ENCODE measurements around the gene DERL3. TPM values are rescaled to one million over a fixed set of nuclear protein-coding genes. Genes with fewer than 3 reads are reported as not detected.
"Not testable (repeated sequence)": the region's sequence is repeated elsewhere in the genome, so short reads cannot be mapped to it uniquely, and the experiment has no call there.

Gene DERL3
- 1 to 10 TPM; 5.8 to 6.5 TPM for total RNA-seq
- long read RNA-seq, partial matches to known transcripts, result 0 of 2 reads
- long read RNA-seq, other reads (novel, unspliced or antisense), result 1 of 2 reads

DNA sequence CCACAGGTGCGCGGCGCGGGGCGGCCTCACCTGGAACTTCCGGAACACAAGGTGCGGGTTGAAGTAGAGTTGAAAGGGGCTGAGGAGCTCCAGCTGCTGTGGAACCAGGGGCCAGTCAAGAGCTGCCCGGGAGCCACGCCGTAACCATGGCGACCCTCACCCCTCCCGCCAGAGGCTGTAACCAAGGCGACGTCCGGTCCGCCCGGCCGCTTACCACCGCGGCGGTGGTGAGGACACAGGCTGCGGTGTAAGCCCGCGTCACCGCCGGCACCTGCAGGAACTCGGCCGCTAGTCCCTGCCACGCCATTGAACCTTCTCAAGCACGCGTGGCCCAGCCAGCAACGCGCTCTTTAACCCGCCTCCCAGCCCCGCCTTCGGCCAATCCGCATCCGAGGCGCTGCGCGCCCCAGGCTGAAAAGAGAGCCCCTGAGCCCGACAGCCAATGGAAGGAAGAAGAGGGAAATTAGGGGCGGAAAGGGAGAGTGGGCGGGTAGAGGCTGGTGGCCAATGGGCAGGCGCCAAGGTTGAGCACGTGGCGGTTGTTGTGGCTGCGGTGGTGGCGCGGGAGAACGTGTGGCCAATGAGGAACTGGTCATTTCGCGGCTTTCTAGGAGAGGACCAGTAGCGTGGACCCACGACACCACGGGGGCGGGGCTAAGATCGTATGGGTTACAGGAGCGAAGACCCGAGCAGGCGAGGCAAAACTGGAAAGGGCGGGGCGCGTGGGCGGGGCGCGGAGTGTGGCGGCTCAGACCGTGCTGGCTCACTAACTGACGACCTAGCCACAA, at the start of gene DERL3:
TSS of gene DERL3 (minus strand) at position 326 of the 788 bp plus-strand sequence. CDS start at position 307, 19 bp downstream.
- peak; percentile 81 to 89 for ATAC-seq
- peak; percentile 99 for DNase-seq
- intact Hi-C loops (cut with DNase I), result no loop called here

DNA sequence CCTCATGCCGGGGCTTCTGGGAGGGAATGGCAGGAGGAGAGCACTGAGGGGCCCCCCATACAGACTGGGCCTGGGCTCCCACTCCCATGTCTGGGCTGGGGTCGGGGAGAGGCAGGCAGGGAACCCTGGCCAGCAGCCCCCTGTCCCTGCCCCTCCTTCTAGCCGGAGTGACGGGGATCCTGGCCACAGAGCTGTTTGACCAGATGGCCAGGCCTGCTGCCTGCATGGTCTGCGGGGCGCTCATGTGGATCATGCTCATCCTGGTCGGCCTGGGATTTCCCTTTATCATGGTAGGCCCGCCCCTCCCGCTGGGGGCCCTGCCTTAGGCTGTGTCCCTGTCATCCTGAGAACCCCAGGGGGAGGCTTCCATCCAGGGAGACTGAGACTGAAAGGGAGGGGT, 45.3 kb upstream of the DERL3 start:
- intact Hi-C loops (cut with DNase I), result no loop called here
- no peak for ATAC-seq

GRCh38 chr22:23883658-23884057, 44.9 kb upstream of the DERL3 start:
- DNase-seq (no peak), ATAC-seq (no peak)
- intact Hi-C loops (cut with DNase I), result no loop called here

More for the DNA sequence above, 45.3 kb upstream of the DERL3 start:
- DNase-seq, result no peak

DNA sequence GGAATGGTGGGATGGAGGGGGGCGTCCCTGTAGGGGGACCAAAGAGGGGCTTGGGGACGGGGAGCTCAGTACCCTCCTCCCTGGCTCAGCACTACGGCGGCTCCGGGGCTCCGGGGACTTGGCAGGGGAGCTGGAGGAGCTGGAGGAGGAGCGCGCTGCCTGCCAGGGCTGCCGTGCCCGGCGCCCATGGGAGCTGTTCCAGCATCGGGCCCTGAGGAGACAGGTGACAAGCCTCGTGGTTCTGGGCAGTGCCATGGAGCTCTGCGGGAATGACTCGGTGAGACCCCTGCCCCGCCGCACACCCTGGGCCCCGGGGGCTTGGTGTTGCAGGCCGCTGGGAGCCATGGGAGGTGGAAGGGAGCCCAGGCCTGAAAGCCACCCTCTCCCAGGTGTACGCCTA, 43.6 kb upstream of the DERL3 start:
- intact Hi-C loops (cut with DNase I), result no loop called here
- ATAC-seq, result peak in 1 of 2 donors; percentile 23
- no peak for DNase-seq

GRCh38 chr22:23878219-23878618, 39.4 kb upstream of the DERL3 start:
- intact Hi-C loops (cut with DNase I), result loop anchor here in 1 of 2 donors (10.0 kb wide), 1 partner anchor 57 kb away; no protein-coding TSS in a partner anchor
- ATAC-seq, result peak; percentile 25 to 41

GRCh38 chr22:23877566-23877965, 38.8 kb upstream of the DERL3 start:
- intact Hi-C loops (cut with DNase I), result loop anchor here in 1 of 2 donors (10.0 kb wide), 1 partner anchor 57 kb away; no protein-coding TSS in a partner anchor
- DNase-seq (no peak), ATAC-seq (no peak)

More at GRCh38 chr22:23878219-23878618, 39.4 kb upstream of the DERL3 start:
- DNase-seq, result no peak

DNA sequence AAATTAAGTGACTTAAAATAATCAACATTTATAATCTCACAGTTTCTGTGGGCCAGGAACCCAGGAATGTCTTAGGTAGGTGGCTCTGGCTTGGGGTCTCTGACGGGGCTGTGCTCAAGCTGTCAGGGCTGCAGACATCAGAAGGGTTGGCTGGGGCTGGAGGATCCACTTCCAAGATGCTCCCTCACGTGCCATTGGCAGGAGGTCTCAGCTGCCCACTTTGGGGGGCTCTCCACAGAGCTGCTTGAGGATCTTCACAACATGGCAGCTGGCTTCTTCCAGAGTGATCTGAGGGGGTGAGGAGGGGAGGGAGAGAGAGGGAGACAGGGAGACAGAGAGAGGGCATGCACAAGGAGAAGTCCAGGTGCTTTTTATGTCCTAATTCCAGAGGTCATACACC, 37.0 kb upstream of the DERL3 start:
- DNase-seq, result no peak
- intact Hi-C loops (cut with DNase I), result loop anchor here in 1 of 2 donors (10.0 kb wide), 1 partner anchor 59 kb away; no protein-coding TSS in a partner anchor
- ATAC-seq, result no peak

DNA sequence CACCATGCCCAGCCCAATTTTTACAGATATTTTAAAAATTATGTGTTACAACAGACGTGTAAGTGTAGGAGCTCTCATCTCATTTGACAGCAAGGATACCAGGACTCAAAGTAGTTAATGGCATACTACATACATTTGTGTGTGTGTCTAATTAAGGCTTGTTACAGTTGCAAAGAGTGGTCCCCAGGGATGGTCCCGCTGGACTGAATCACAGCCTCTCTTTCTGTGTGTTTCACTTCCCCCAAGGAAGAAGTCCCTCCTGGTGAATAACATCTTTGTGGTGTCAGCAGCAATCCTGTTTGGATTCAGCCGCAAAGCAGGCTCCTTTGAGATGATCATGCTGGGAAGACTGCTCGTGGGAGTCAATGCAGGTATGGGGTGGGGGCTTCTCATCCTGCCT, 36.1 kb upstream of the DERL3 start:
- ATAC-seq, result no peak
- intact Hi-C loops (cut with DNase I), result loop anchor here in 1 of 2 donors (10.0 kb wide), 1 partner anchor 60 kb away; no protein-coding TSS in a partner anchor
- DNase-seq, result no peak

DNA sequence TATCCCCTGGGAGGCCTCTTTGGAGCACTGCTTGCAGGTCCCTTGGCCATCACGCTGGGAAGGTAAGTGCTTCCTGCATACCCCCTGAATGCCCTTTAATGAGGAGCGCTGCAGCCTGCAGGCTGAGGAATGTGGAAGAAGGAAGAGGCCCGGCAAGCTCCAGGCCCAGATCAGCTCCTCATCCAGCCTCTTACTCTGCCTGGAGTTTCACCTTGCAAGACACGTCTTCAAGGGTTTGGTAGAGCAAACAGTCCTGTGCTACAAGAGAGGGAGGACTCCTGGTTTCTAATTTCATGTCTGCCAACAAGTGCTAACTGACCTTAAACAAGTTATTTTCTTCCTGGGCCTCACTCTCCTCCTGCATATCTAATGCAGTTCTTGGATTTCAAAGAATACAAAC, 29.8 kb upstream of the DERL3 start:
- no peak for DNase-seq
- ATAC-seq, result no peak
- intact Hi-C loops (cut with DNase I), result no loop called here

GRCh38 chr22:23864499-23865154, 25.8 kb upstream of the DERL3 start:
- DNase-seq; ATAC-seq; intact Hi-C loops (cut with DNase I): not testable (repeated sequence)

- DNase-seq, result no peak
- ATAC-seq, result no peak
- intact Hi-C loops (cut with DNase I), result no loop called here
Measured at GRCh38 chr22:23862103-23862502, 23.3 kb upstream of the DERL3 start.

DNA sequence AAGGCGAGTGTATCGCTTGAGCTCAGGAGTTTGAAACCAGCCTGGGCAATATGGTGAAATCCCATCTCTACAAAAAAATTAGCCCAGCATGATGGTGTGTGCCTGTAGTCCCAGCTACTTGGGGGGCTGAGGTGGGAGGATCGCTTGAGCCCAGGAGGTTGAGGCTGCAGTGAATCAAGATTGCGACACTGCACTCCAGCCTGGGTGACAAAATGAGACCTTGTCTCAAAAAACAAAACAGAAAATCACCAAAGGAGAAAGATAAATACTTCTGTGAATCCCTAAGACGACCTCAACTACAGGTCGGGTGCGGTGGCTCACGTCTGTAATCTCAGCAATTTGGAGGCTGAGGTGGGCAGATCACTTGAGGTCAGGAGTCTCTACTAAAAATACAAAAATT, 21.4 kb upstream of the DERL3 start:
- ATAC-seq; DNase-seq; intact Hi-C loops (cut with DNase I): not testable (repeated sequence)

GRCh38 chr22:23859201-23859600, 20.4 kb upstream of the DERL3 start:
- intact Hi-C loops (cut with DNase I), result no loop called here
- no peak for ATAC-seq
- no peak for DNase-seq

DNA sequence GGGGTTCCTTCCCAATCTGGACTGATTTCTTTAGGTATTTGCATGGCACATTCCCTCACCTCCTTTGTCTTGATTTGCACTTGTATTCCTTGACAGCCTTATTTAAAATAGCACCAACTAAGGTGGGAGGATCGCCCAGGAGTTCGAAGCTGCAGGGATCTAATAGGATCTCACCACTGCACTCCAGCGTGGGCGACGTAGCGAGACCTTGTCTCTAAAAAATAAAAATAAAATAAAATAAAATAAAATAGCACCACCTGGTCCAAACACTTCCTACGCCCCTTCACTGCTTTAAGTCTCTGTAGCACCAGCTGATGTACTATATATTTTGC, 19.6 kb upstream of the DERL3 start:
- DNase-seq (no peak), ATAC-seq (no peak)
- intact Hi-C loops (cut with DNase I), result no loop called here

- DNase-seq, result peak; percentile 99
- ATAC-seq, result peak; percentile 96 to 98
- intact Hi-C loops (cut with DNase I), result no loop called here
Measured at GRCh38 chr22:23857606-23858483, 19.0 kb upstream of the DERL3 start, which contains the start of gene SLC2A11. Gene SLC2A11 (plus strand): TSS chr22:23857875. CDS start chr22:23858000, 125 bp downstream.

DNA sequence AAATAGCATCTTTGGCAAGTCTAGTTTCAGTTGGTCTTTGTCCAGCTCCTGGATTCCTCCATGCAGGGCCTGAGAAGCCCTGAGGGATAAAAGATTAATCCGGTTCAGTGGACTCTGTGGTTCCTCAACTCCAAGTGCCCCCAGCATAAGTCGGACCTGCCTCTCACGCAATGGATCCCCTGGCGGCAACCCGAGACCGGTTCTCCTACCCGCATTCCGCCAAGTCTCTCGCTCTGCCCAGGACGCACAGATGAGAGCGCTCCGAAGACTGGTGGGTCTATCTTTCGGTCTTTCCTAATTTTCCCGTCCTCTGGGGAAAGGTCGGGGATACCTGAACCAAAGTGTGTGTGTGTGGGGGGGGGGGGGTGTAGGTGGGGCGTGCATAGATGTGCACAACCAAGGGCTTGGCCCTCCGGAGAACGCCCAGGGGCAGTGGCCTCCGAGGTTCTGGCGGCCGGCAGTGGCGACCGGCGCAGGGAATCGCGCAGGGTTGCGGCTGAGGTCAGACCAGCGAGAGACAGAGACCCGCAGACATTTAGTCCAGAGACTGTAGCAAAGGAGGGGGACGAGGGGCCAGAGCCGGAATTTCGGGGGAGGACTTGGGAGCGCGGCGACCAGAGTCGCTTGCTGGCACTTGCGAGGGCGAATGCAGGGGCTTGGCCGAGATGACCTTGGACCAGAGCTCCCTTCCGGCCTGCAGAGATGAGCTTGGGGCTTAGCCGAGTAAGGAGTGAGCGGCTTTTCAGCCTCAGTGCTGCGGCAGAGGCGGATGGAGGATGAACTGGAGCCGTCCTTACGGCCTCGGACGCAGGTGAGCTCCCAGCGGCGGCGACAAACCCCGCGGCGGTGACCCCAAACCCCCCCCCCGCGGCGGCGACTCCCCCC, 18.2 kb upstream of the DERL3 start:
- intact Hi-C loops (cut with DNase I), result no loop called here
- DNase-seq (peak; percentile 52), ATAC-seq (peak; percentile 58 to 70)

- DNase-seq, result no peak
- intact Hi-C loops (cut with DNase I), result no loop called here
- no peak for ATAC-seq
Measured at GRCh38 chr22:23850136-23850611, 11.4 kb upstream of the DERL3 start.
